RWPE2 (cell line): ENCODE results near the gene TNN.

Experiments used
- ATAC-seq: fragments of 200-7000 bp; cut with Tn5 transposase; 3 replicates; pipeline ENCODE4 v1.9.1; 2021; ENCODE audit warnings: low read depth
- DNase-seq: peaks from one replicate; pipeline ENCODE4 v3.0.0-alpha.2; 2020; ENCODE audit warnings: low spot score
- H3K27ac ChIP-seq: fragments of 450-650 bp; 2 replicates; pipeline ENCODE4 v1.5.1; 2017; ENCODE audit warnings: mild to moderate bottlenecking; ENCODE audit not compliant: poor library complexity, severe bottlenecking
- H3K27me3 ChIP-seq: fragments of 250-450 bp; sonication (Bioruptor Pico); 2 replicates; pipeline ENCODE4 v1.5.1; 2021; ENCODE audit warnings: mild to moderate bottlenecking, moderate library complexity; ENCODE audit not compliant: insufficient read depth, poor library complexity, severe bottlenecking
- H3K36me3 ChIP-seq: fragments of 250-450 bp; sonication (Bioruptor Pico); 2 replicates; pipeline ENCODE4 v1.5.1; 2020; ENCODE audit warnings: low read depth, mild to moderate bottlenecking, moderate library complexity
- H3K4me1 ChIP-seq: fragments of 250-450 bp; sonication (Bioruptor Pico); 2 replicates; pipeline ENCODE4 v1.5.1; 2021; ENCODE audit warnings: mild to moderate bottlenecking, moderate library complexity; ENCODE audit not compliant: insufficient read depth, poor library complexity, severe bottlenecking
- H3K4me3 ChIP-seq: fragments of 250-450 bp; sonication (Bioruptor Pico); 2 replicates; pipeline ENCODE4 v1.5.1; 2021; ENCODE audit warnings: mild to moderate bottlenecking, moderate library complexity; ENCODE audit not compliant: severe bottlenecking
- H3K9me3 ChIP-seq: fragments of 250-450 bp; sonication (Bioruptor Pico); 2 replicates; pipeline ENCODE4 v1.5.1; 2021; ENCODE audit warnings: mild to moderate bottlenecking, moderate library complexity; ENCODE audit not compliant: severe bottlenecking
- CTCF ChIP-seq: fragments of 450-650 bp; IDR thresholded peaks from one replicate; pipeline ENCODE4 v1.5.1; 2017; ENCODE audit warnings: mild to moderate bottlenecking, moderate library complexity; ENCODE audit not compliant: poor library complexity, severe bottlenecking

The TNN gene

GRCh38 chr1:175120511-175120910 is 52.9 kb downstream of the TNN start:
- H3K4me1 ChIP-seq, result no peaks in the 10 kb centered on the region
- TF ChIP-seq CTCF, result no peak
- no peak overlapping the region for H3K27ac ChIP-seq
- ATAC-seq (no peak), DNase-seq (no peak)
- H3K4me3 ChIP-seq, result no peak overlapping the region
- H3K27me3 ChIP-seq, result no peaks in the 10 kb centered on the region
- no peaks in the 10 kb centered on the region for H3K9me3 ChIP-seq
- no peaks in the 10 kb centered on the region for H3K36me3 ChIP-seq

- Histone ChIP-seq H3K9me3 (no peaks in the 10 kb centered on the region), H3K4me1 (no peaks in the 10 kb centered on the region), H3K36me3 (no peaks in the 10 kb centered on the region), H3K27me3 (no peaks in the 10 kb centered on the region), H3K27ac (no peak overlapping the region), H3K4me3 (no peak overlapping the region)
- TF ChIP-seq CTCF, result no peak
- DNase-seq (no peak), ATAC-seq (no peak)
Measured at GRCh38 chr1:175124861-175125260, 57.2 kb downstream of the TNN start.

DNA sequence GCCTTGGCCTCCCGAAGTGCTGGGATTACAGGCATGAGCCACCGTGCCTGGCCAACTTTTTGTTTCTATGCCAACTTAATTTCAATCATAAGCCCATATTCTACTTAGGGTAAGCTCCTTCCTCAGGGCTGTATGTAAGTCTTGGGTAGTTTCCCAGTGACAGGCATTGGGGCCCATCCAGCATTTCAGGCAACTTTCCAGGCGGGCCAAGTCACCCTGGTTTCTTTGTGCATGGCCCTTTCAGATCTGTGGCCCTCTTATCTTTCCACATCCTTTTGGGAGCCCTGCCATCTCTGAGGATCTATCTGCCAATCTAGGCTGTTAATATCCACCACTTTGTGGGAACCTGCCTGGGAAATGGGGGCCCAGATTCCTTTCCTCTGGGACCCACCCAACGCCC is 58.7 kb downstream of the TNN start:
- H3K9me3 ChIP-seq, result no peaks in the 10 kb centered on the region
- H3K4me1 ChIP-seq, result no peaks in the 10 kb centered on the region
- no peaks in the 10 kb centered on the region for H3K27me3 ChIP-seq
- no peak overlapping the region for H3K4me3 ChIP-seq
- H3K36me3 ChIP-seq, result no peaks in the 10 kb centered on the region
- ATAC-seq, result no peak
- H3K27ac ChIP-seq, result no peak overlapping the region
- no peak for DNase-seq
- no peak for TF ChIP-seq CTCF

DNA sequence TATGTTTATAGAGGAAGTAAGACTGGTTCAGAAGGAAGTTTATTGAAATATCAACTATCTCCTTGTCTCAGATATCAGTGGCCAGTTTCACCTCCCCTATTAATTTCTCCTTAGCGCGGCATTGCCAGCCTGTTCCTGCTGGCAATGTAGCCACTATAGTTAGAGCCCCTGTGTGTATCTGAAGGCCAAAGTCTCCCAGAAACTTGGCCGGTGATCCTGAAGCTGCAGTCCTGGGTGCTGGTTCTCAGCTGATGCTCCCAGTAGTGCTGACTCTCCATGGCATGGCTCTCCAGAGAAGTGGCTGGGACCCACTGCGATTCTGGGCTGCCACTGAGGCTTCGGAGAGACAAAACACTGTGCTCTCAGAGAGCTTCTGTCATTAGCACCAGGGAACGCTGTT is 59.9 kb downstream of the TNN start:
- no peaks in the 10 kb centered on the region for H3K27me3 ChIP-seq
- no peak overlapping the region for H3K27ac ChIP-seq
- no peak for TF ChIP-seq CTCF
- H3K36me3 ChIP-seq, result no peaks in the 10 kb centered on the region
- no peak overlapping the region for H3K4me3 ChIP-seq
- DNase-seq, result no peak
- no peak for ATAC-seq
- H3K4me1 ChIP-seq, result no peaks in the 10 kb centered on the region
- H3K9me3 ChIP-seq, result no peaks in the 10 kb centered on the region

GRCh38 chr1:175128523-175128922 is 60.9 kb downstream of the TNN start:
- Histone ChIP-seq H3K27me3 (no peaks in the 10 kb centered on the region), H3K4me3 (no peak overlapping the region), H3K27ac (no peak overlapping the region), H3K4me1 (no peaks in the 10 kb centered on the region), H3K9me3 (no peaks in the 10 kb centered on the region), H3K36me3 (no peaks in the 10 kb centered on the region)
- DNase-seq, result no peak
- TF ChIP-seq CTCF, result no peak
- ATAC-seq, result no peak
